Right cardiac atrium (tissue), 5 donors: ENCODE measurements around the gene PRIM2. TPM values are rescaled to one million over a fixed set of nuclear protein-coding genes. Genes with fewer than 3 reads are reported as not detected.
"Not testable (repeated sequence)": the region's sequence is repeated elsewhere in the genome, so short reads cannot be mapped to it uniquely, and the experiment has no call there.

Source experiments
- ATAC-seq, 2 donors: fragments of 200-7000 bp; cut with Tn5 transposase; one replicate each; pipeline versions ENCODE4 v1.8.0 to v1.9.1; 2020; ENCODE audit warnings: moderate library complexity in 2 of 2, mild to moderate bottlenecking in 1 of 2
- DNase-seq, 3 donors: peaks; one replicate each; pipeline ENCODE4 v3.0.0-alpha.2; 2020
- H3K27ac ChIP-seq: one replicate; pipeline ENCODE4 v1.5.1; 2013; ENCODE audit warnings: mild to moderate bottlenecking, low read length, control low read depth, moderate library complexity
- H3K27me3 ChIP-seq: one replicate; pipeline ENCODE4 v1.6.1; 2013; ENCODE audit not compliant: control insufficient read depth, insufficient read depth
- H3K4me1 ChIP-seq: one replicate; pipeline ENCODE4 v1.6.1; 2013; ENCODE audit warnings: low read length; ENCODE audit not compliant: control insufficient read depth, insufficient read depth
- H3K4me3 ChIP-seq: one replicate; pipeline ENCODE4 v1.5.1; 2013; ENCODE audit warnings: low read length, control low read depth
- H3K9me3 ChIP-seq: one replicate; pipeline ENCODE4 v1.6.1; 2013; ENCODE audit warnings: low read length; ENCODE audit not compliant: control insufficient read depth
- WGBS: extraction: QIAGEN DNeasy Blood & Tissue Kit; methylation state at CpG from one replicate; pipeline ENCODE4 v1.1.7; 2013; 5-methylcytosine and 5-hydroxymethylcytosine counted together
- intact Hi-C, 4 donors: fragments of 100-400 bp; cut with DNase I; formaldehyde crosslinking; loops; one replicate each; pipeline versions ENCODE4 v1.11.0 to v1.14.0; 2022 to 2023
- polyA plus RNA-seq: library from polyadenylated mRNA; stranded (reverse); fragments of 200-250 nt; gene quantifications from one replicate; pipeline ENCODE4 v1.2.3, GENCODE V29; 2013
- total RNA-seq, 4 donors: library from RNA; stranded (reverse); fragmentation: NEBNext Ultra II Directional; extraction: Animal tissue kit (Norgen Biotek cat#: 25700); gene quantifications; one replicate each; pipeline ENCODE4 v1.2.1, GENCODE V29; 2021
- donor health status: healthy with polysubstance abuse.
- donor health status: DM: no; HTN: yes; CAD: no.
- donor health status: DM: no; HTN: no; CAD: no.
- donor health status: DM: no; HTN: yes; CAD: no; lungs with severe emphysema.
- donor health status: DM: yes; HTN: yes; CAD: no.

Gene PRIM2
- total and polyA plus RNA-seq, 5 donors = 3.1 to 6.7 (median 4.8) TPM

DNA sequence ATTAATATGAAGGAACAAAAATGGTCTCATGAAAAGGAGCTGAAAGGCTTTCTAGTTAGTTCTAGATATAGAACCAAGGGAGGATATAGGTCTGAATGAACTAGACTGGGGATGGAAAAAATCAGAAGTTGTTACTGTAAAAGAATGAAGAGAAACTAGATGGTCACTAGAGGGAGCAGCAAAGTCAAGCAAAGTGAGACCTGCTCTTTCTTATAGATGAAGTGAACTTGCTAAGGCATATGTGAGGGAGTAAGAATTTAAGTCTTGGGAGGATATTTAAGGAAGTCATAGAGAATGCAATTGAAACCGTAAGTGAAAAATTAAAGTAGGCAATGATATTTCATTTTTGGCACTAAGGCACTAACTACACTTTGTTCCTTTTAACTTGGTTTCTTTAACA, 218.6 kb downstream of the PRIM2 start:
- H3K4me1 ChIP-seq, H3K27me3 ChIP-seq, intact Hi-C loops, ATAC-seq, H3K9me3 ChIP-seq, H3K27ac ChIP-seq, DNase-seq, H3K4me3 ChIP-seq: not testable (repeated sequence)
- WGBS = 57% methylated on average over 1 of the region's 1 CpG

DNA sequence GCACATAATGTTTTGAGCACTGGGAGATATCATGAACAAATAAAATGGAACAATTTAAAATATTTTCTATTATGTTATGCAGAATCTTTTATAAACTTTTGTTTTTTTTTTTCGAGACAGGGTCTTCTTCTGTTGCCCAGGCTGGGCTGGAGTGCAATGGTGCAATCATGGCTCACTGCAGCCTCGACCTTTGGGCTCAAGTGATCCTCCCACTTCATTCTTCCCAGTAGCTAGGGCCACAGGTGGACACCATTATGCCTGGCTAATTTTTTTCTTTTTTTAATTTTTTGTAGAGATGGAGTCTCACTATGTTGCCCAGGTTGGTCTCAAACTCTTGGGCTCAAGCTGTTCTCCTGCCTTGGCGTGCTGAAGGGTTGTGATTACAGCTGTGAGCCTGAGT, 220.5 kb downstream of the PRIM2 start:
- H3K4me1 ChIP-seq, ATAC-seq, H3K27me3 ChIP-seq, H3K4me3 ChIP-seq, H3K27ac ChIP-seq, H3K9me3 ChIP-seq, intact Hi-C loops, DNase-seq: not testable (repeated sequence)
- 91% methylated on average over 3 of the region's 3 CpGs for whole genome bisulfite sequencing

DNA sequence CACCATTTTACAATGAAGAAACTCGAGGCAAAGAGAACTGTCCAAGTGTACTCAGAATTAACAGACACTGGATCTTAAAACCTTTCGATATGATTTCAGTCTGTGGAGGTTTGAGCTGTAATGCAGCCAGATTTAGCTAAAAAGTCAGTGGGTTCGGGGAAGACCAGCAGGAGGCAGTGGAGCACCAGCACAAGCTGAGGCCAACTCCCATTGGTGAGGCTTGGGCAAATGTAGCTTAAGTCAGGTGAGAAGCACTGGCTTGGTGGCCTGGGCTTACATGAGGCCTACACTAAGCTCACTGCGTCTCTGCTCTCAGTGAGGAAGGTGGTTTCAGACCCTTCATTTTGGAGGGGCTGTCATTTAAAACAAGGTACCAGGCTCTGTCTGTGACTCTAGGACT, 234.5 kb downstream of the PRIM2 start:
- DNase-seq, H3K4me1 ChIP-seq, H3K27ac ChIP-seq, H3K4me3 ChIP-seq, ATAC-seq, H3K27me3 ChIP-seq, intact Hi-C loops, H3K9me3 ChIP-seq: not testable (repeated sequence)
- WGBS = 90% methylated on average over 3 of the region's 4 CpGs

DNA sequence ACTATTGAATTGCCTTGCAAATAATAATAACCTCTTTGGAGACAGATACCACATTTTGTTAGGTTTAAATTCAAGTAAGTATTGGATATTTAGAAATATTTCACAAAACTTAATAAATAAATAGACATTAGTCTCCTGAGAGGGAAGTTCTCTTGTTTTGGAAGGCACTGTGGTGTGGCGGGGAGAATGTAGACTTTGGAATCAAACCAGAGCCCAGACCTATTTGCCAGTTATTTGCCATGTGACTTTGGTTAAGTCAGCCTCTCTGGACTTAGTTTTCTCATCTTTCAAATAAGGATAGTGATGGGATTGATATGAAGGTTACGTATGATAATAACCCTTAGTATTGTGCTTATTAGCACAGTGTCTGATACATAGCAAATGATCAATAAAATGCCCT, 240.4 kb downstream of the PRIM2 start:
- H3K27me3 ChIP-seq, DNase-seq, H3K4me1 ChIP-seq, H3K4me3 ChIP-seq, H3K9me3 ChIP-seq, intact Hi-C loops, H3K27ac ChIP-seq, ATAC-seq: not testable (repeated sequence)
- over 99% methylated on average over 2 of the region's 2 CpGs for WGBS

DNA sequence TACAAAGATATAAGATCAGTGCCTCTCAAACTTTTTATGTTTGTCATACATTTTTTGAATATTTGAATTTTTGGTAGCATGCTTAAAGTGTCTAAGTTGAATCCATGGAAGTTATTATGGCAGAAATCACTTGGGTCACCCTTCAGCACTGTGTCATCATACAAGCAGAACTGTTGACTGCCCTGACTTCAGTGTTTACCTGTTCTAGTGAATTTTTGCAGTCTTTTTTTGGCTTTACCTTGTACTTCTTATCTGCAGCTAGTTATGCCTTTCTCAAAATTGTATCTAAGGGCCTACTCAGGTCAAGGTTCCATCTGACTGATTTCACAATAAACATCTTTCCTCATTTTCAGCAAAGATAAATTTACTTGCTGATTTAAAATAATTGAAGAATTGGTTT, 241.7 kb downstream of the PRIM2 start:
- intact Hi-C loops, ATAC-seq, H3K27ac ChIP-seq, H3K4me3 ChIP-seq, H3K27me3 ChIP-seq, H3K9me3 ChIP-seq, DNase-seq, H3K4me1 ChIP-seq: not testable (repeated sequence)

DNA sequence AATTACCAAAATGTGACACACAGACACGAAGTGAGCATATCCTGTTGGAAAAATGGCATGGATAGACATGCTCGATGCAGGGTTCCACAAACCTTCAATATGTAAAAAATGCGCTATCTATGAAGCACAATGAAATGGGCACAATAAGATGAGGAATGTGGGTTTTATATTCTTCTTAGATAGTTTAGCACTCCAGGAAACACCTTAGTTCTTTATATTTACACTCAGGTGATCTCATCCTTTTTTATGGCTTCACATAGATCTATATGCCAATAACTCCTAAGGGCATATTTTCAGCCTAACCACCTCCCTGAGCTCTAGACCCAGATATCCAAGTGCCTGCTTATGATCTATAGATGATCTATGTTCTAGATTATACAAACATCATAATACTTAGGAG, 244.8 kb downstream of the PRIM2 start:
- H3K27ac ChIP-seq, DNase-seq, H3K27me3 ChIP-seq, H3K4me1 ChIP-seq, H3K9me3 ChIP-seq, ATAC-seq, H3K4me3 ChIP-seq, intact Hi-C loops: not testable (repeated sequence)
- 97% methylated on average over 3 of the region's 3 CpGs for WGBS

DNA sequence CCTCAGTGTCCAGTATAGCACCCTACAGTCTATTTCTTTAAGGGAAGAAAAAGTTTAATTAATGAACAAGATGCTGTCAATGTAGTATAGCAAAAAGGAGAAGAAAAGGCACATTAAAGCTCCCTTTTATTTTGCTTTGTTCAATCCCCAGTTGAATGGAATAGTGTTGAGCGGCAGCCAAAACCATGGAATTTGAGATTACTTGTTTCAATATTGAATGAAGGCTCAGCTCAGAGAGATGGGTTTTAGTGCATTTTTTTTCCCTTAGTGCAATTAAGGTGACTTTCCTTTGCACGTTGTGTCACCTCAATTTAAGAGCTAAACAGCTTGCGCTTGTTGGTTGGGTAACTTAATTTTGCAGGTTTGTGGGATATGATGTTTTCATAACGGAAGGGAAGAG, 254.7 kb downstream of the PRIM2 start:
- H3K27ac ChIP-seq, intact Hi-C loops, ATAC-seq, H3K4me1 ChIP-seq, H3K4me3 ChIP-seq, H3K27me3 ChIP-seq, DNase-seq, H3K9me3 ChIP-seq: not testable (repeated sequence)
- WGBS = 76% methylated on average over 4 of the region's 4 CpGs

DNA sequence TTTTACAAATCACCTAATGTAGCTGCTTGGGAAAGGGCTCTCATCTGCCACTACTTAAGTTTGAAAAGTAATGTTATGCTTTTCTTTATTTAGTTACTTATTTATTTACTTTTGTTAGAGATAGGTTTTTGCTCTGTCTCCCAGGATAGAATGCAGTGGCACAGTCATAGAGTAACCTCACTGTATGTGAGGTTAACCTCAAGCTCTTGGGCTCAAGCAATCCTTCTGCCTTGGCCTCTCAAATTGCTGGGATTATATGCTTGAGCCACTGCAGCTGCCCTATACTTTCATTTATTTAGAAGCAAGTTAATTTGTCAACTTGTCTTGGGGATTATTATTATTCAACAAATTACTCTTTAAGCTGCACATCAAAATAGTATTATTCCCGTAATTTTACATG, 255.4 kb downstream of the PRIM2 start:
- DNase-seq, H3K9me3 ChIP-seq, ATAC-seq, H3K4me3 ChIP-seq, intact Hi-C loops, H3K27ac ChIP-seq, H3K4me1 ChIP-seq, H3K27me3 ChIP-seq: not testable (repeated sequence)
- WGBS = 95% methylated on average over 1 of the region's 1 CpG

DNA sequence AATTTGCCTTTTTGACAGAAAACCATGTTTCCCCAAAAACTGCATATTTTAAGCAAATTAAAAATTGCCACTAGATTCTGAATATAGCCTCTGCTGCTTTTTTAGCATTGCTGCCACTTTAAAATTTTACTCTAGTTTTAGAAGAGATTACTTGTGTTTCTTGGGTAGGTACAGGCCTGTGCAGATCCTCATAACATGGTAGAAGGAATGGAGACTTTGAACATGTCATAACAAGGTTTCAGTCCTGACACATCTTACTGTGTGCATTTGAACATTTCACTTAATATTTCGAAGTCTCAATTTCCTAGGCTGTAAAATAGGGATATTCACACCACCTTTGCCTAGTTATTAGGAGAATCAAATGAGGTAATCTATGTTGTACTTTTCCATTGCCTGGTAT, 259.6 kb downstream of the PRIM2 start:
- H3K9me3 ChIP-seq, ATAC-seq, intact Hi-C loops, DNase-seq, H3K27me3 ChIP-seq, H3K4me3 ChIP-seq, H3K4me1 ChIP-seq, H3K27ac ChIP-seq: not testable (repeated sequence)
- WGBS = 100% methylated on average over 1 of the region's 1 CpG

DNA sequence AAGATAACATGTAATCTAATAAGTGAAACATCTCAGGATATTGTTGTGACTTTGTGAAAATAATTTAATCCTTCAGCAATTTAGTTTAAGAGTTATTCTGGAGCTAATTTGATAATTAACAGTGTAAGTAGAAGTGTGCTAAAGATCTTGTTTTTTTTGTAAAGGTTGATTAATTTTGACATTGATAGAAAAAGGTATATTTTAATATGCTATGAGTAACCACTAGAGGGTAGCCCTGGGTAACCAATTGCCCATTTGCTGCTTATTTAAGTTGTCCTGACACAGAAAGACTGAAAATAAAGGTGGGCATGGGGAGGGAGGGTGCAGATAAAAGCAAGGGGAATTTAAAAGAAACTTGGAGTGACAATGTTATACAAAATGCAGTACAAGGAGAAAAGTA, 262.1 kb downstream of the PRIM2 start:
- ATAC-seq, H3K27ac ChIP-seq, H3K4me3 ChIP-seq, H3K27me3 ChIP-seq, intact Hi-C loops, H3K9me3 ChIP-seq, DNase-seq, H3K4me1 ChIP-seq: not testable (repeated sequence)

DNA sequence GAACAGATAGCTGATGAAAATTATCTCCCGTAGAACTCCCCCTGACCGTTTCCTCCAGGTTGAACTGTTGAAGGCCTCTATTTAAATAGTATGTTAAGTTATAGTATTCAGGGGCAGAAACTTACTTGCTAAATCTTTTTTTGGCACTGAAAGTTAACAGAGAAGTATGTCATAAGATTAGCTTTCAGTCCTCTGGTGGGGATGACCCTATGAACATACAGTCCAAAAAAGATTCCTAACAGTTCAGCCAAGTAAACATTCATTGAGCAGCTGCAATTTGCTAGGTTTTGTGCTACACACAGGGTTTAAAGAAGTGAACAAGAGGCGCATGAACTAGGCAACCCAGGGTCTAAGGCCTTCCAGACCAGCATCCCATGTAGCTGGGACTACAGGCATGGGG, 264.2 kb downstream of the PRIM2 start:
- H3K27ac ChIP-seq, H3K9me3 ChIP-seq, DNase-seq, intact Hi-C loops, ATAC-seq, H3K27me3 ChIP-seq, H3K4me1 ChIP-seq, H3K4me3 ChIP-seq: not testable (repeated sequence)
- 54% methylated on average over 3 of the region's 3 CpGs for WGBS

DNA sequence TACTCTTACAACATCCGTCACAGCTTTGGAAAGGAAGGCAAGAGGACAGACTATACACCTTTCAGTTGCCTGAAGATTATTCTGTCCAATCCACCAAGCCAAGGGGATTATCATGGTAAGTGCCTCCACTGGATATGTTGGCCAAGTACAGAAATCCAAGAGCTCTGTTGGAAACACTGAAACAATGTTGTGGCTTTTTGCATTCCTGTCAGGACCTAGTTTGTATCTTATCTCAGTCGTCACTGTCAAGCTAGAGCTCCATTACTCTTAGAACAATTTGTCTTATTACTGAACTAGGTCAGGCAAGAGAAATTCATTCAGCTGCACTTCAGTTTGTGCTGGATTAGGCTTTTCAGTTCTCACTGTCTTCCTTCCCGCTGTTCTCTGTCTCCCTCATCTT, 283.7 kb downstream of the PRIM2 start:
- 43% methylated on average over 3 of the region's 3 CpGs for WGBS
- H3K27me3 ChIP-seq, H3K9me3 ChIP-seq, H3K27ac ChIP-seq, DNase-seq, H3K4me3 ChIP-seq, intact Hi-C loops, H3K4me1 ChIP-seq: not testable (repeated sequence)
- ATAC-seq = peak; percentile 54 to 70
